Activated CD4-positive, alpha-beta T cell treated with anti-CD3 and anti-CD28 coated beads for 48 hours (primary cell): ENCODE data around the gene RTP3.

Source experiments
- DNase-seq: peaks from one replicate; pipeline ENCODE4 v3.0.0-alpha.2; 2020

RTP3 gene

GRCh38 chr3:46469680-46470357 is 28.0 kb upstream of the RTP3 start:
- DNase-seq: no peak

GRCh38 chr3:46470831-46471230 is 26.9 kb upstream of the RTP3 start:
- DNase-seq: no peak

GRCh38 chr3:46471371-46471914 is 26.3 kb upstream of the RTP3 start:
- no peak for DNase-seq

GRCh38 chr3:46472736-46473135 is 25.0 kb upstream of the RTP3 start:
- no peak for DNase-seq

GRCh38 chr3:46477145-46477544 is 20.6 kb upstream of the RTP3 start:
- no peak for DNase-seq

- DNase-seq: no peak
Observed at GRCh38 chr3:46477756-46478155, 20.0 kb upstream of the RTP3 start.

GRCh38 chr3:46478341-46478740 is 19.4 kb upstream of the RTP3 start:
- DNase-seq: no peak

GRCh38 chr3:46479021-46479420 is 18.8 kb upstream of the RTP3 start:
- no peak for DNase-seq

GRCh38 chr3:46479696-46480095 is 18.1 kb upstream of the RTP3 start:
- DNase-seq: no peak

GRCh38 chr3:46480491-46481195 is 17.1 kb upstream of the RTP3 start:
- DNase-seq: no peak

- no peak for DNase-seq
Observed at GRCh38 chr3:46481636-46482035, 16.1 kb upstream of the RTP3 start.

GRCh38 chr3:46482632-46483350 is 15.0 kb upstream of the RTP3 start:
- DNase-seq: no peak

- no peak for DNase-seq
Observed at GRCh38 chr3:46483825-46484224, 14.0 kb upstream of the RTP3 start.

GRCh38 chr3:46484388-46484787 is 13.4 kb upstream of the RTP3 start:
- no peak for DNase-seq

- DNase-seq: no peak
Observed at GRCh38 chr3:46484911-46485778, 12.6 kb upstream of the RTP3 start.

- no peak for DNase-seq
Observed at GRCh38 chr3:46485779-46486175, 12.0 kb upstream of the RTP3 start.

- peak; percentile 96 for DNase-seq
Observed at GRCh38 chr3:46488735-46489361, 8.9 kb upstream of the RTP3 start.

GRCh38 chr3:46489381-46489780 is 8.4 kb upstream of the RTP3 start:
- no peak for DNase-seq

- no peak for DNase-seq
Observed at GRCh38 chr3:46489875-46490274, 7.9 kb upstream of the RTP3 start.

GRCh38 chr3:46490338-46491084 is 7.3 kb upstream of the RTP3 start:
- no peak for DNase-seq
